Sigmoid colon (tissue), 4 donors: ENCODE measurements around the gene UNC79.

Experiments used
- EP300 ChIP-seq, 4 donors: sonication (generic); formaldehyde crosslinking; IDR thresholded peaks; one replicate each; pipeline ENCODE4 v1.6.1; 2017; ENCODE audit warnings: antibody characterized with exemption in 4 of 4
- POLR2AphosphoS5 ChIP-seq, 4 donors: sonication (generic); formaldehyde crosslinking; IDR thresholded peaks; one replicate each; pipeline ENCODE4 v1.6.1; 2017; ENCODE audit warnings: antibody characterized with exemption in 4 of 4
- TF ChIP-seq, protein P1 (sequence below), 4 experiments: fragments of 450-650 bp in 3 of 4; fragments of 200-600 bp in 1 of 4; IDR thresholded peaks; one replicate each; pipeline ENCODE4 v1.5.1; 2016 to 2019; ENCODE audit warnings: antibody characterized with exemption in 4 of 4, mild to moderate bottlenecking in 3 of 4, moderate library complexity in 2 of 4

DNA sequence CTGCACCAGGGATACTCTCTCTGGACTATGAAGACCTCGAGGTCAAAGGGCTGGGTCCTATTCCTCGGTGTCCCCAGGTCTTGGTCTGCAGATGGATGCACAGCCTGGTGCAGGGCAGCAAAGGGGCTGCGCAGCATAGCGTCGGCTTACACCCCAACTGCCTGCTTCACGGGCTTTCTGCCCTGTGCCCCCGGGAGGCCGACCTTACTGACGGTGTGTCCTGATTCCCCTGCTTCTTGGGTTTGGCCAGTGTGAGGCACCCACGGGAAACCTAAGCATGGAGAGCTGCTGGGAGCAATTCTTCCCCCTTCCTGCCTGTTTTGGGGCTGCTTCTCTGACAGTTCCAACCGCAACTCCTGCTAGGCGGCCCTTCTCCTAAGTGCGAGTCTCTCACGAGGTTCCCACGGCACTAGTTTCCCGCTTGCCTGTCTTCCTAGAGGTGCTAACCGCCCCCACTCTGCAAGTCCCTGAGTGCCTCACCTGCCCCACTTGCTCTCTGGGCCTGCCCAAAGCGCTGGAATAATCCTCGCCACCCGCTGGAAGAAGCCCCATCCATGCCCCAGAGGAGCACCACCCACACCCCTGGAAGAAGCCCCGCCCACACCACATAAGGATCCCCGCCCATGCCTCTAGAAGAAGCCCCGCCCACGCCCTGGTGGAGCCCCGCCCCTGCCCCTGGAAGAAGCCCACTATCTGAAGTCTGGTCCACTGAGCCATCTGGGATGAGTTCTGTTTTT lies 303.5 kb downstream of the UNC79 start:
- TF ChIP-seq POLR2AphosphoS5 (IDR thresholded peaks at IDR 0.05) = no peak
- TF ChIP-seq EP300 (IDR thresholded peaks at IDR 0.05) = no peak
- TF ChIP-seq, protein P1, sequence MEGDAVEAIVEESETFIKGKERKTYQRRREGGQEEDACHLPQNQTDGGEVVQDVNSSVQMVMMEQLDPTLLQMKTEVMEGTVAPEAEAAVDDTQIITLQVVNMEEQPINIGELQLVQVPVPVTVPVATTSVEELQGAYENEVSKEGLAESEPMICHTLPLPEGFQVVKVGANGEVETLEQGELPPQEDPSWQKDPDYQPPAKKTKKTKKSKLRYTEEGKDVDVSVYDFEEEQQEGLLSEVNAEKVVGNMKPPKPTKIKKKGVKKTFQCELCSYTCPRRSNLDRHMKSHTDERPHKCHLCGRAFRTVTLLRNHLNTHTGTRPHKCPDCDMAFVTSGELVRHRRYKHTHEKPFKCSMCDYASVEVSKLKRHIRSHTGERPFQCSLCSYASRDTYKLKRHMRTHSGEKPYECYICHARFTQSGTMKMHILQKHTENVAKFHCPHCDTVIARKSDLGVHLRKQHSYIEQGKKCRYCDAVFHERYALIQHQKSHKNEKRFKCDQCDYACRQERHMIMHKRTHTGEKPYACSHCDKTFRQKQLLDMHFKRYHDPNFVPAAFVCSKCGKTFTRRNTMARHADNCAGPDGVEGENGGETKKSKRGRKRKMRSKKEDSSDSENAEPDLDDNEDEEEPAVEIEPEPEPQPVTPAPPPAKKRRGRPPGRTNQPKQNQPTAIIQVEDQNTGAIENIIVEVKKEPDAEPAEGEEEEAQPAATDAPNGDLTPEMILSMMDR (IDR thresholded peaks at IDR 0.05) = no peak
